ENCODE results near the gene INPP5A. TPM values are rescaled to one million over a fixed set of nuclear protein-coding genes. Genes with fewer than 3 reads are reported as not detected.

INPP5A gene
- total and polyA plus RNA-seq, 2 of the 13 experiments (the other 11 are each of a cell fraction or from before 2014, with no cell fraction given), result 17.5 to 37.9 TPM

DNA sequence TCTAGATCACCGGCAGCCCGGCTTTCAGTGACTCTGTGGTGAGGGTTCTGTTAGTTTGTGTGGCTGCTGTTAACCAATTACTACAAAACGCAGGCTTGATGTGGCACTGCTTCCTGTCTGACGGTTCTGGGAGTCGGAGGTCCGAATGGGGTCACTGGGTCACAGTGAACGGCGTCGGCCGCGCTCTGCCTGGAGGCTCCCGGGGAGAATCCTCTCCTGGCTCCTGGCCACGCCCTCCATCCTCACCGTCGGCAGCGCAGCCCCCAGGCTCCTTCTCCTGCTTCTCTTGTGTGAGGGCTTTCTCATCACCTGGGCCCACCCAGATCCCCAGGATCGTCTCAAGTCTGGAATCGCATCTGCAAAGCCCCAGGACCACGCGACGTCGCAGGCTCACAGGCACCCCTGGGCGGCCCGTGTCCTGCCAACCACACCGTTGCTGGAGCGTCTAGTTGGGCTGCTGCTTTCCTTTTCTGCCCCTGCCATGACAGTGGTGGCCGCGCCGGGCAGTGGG lies 280.2 kb downstream of the INPP5A start (continued):
- TF ChIP-seq, protein P1, sequence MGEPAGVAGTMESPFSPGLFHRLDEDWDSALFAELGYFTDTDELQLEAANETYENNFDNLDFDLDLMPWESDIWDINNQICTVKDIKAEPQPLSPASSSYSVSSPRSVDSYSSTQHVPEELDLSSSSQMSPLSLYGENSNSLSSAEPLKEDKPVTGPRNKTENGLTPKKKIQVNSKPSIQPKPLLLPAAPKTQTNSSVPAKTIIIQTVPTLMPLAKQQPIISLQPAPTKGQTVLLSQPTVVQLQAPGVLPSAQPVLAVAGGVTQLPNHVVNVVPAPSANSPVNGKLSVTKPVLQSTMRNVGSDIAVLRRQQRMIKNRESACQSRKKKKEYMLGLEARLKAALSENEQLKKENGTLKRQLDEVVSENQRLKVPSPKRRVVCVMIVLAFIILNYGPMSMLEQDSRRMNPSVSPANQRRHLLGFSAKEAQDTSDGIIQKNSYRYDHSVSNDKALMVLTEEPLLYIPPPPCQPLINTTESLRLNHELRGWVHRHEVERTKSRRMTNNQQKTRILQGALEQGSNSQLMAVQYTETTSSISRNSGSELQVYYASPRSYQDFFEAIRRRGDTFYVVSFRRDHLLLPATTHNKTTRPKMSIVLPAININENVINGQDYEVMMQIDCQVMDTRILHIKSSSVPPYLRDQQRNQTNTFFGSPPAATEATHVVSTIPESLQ (CRISPR knock-in tag; conservative IDR thresholded peaks at IDR 0.05), result no peak
- no peak for TF ChIP-seq ZNF124 (CRISPR knock-in tag; IDR thresholded peaks at IDR 0.05)
- no peak for TF ChIP-seq SRSF4 (IDR thresholded peaks at IDR 0.05; ENCODE audit: low read depth, low read length, poor library complexity, severe bottlenecking)
- no peak for TF ChIP-seq ZNF879 (CRISPR knock-in tag; IDR thresholded peaks at IDR 0.05)
- no peak for TF ChIP-seq ZNF432 (CRISPR knock-in tag; IDR thresholded peaks at IDR 0.05; ENCODE audit: borderline replicate concordance)
- TF ChIP-seq BRCA1 (CRISPR knock-in tag; IDR thresholded peaks at IDR 0.05), result no peak
- no peak for TF ChIP-seq FOSL1 (CRISPR knock-in tag; IDR thresholded peaks at IDR 0.05; ENCODE audit: borderline replicate concordance)
- no peak for TF ChIP-seq ARID3A (IDR thresholded peaks at IDR 0.05; ENCODE audit: low read depth, low read length)
- TF ChIP-seq ZFAT (CRISPR knock-in tag; conservative IDR thresholded peaks at IDR 0.05), result no peak

GRCh38 chr10:132820056-132820455 lies 282.5 kb downstream of the INPP5A start:
- no TSS peak for BruUV-seq (replicated peaks)
- Histone ChIP-seq H3K27me3 (ENCODE audit: control insufficient read depth in 1 of 2, insufficient read depth in 2 of 2, low read length in 2 of 2) (peaks cover 2 to 28% of the 10 kb centered on the region in 2 experiments; a peak in 4 of 5 replicates), H3K79me2 (ENCODE audit: insufficient read depth, low read length) (no peaks in the 10 kb centered on the region), H4K20me1 (ENCODE audit: insufficient read depth, low read length) (no peaks in the 10 kb centered on the region), H3K36me3 (replicated peaks in 1 of 2; ENCODE audit: control insufficient read depth in 1 of 2, insufficient read depth in 2 of 2, low read length in 2 of 2) (no peaks in the 10 kb centered on the region), H3K4me3 (replicated peaks in 1 of 3; ENCODE audit: insufficient read depth in 1 of 3, low read depth in 2 of 3, low read length in 3 of 3) (no peak overlapping the region), H3K9me3 (ENCODE audit: low read length) (peaks cover 20% of the 10 kb centered on the region), H3K27ac (ENCODE audit: extremely low read length, insufficient read depth, low read length) (no peak overlapping the region), H3K4me2 (ENCODE audit: low read depth, low read length) (no peak overlapping the region), H3K4me1 (ENCODE audit: insufficient read depth, low read length) (no peaks in the 10 kb centered on the region), H2AFZ (ENCODE audit: low read length) (no peak overlapping the region), H3K9ac (ENCODE audit: insufficient read depth, low read depth, low read length) (no peak overlapping the region)
- ATAC-seq, result no peak
- intact Hi-C loops (cut with micrococcal nuclease; ENCODE audit: unreplicated experiment) (no loop called here), in situ Hi-C loops (cut with HindIII; ENCODE audit: extremely low pct_ligation_motif_present, low pct_unique_long_range_greater_than_20kb) (no loop called here)
- 71% methylated on average over 13 of the region's 13 CpGs for WGBS (ENCODE audit: low lambda C conversion rate)
- ChIA-PET POLR2A (no interaction called here), CTCF (ENCODE audit: low intra/inter-chr PET ratio, low total read pairs) (no interaction called here)
- no peak for DNase-seq (ENCODE audit: low spot score)
- no peak for FAIRE-seq
- TF ChIP-seq ZNF484 (CRISPR knock-in tag; IDR thresholded peaks at IDR 0.05; ENCODE audit: borderline replicate concordance, low read depth), result no peak
- TF ChIP-seq HNRNPUL1 (IDR thresholded peaks at IDR 0.05; ENCODE audit: low read depth, low read length), result no peak
- TF ChIP-seq TAF1 (CRISPR knock-in tag; IDR thresholded peaks at IDR 0.05), result no peak
- no peak for TF ChIP-seq MXI1 (IDR thresholded peaks at IDR 0.05; ENCODE audit: borderline replicate concordance, low read depth, low read length)
- TF ChIP-seq TBL1XR1 (IDR thresholded peaks at IDR 0.05; ENCODE audit: borderline replicate concordance, low read length, partially characterized antibody), result no peak
- TF ChIP-seq POLR2G (IDR thresholded peaks at IDR 0.05; ENCODE audit: low read depth, low read length), result no peak
- TF ChIP-seq, protein P2, sequence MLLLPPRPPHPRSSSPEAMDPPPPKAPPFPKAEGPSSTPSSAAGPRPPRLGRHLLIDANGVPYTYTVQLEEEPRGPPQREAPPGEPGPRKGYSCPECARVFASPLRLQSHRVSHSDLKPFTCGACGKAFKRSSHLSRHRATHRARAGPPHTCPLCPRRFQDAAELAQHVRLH (CRISPR knock-in tag; IDR thresholded peaks at IDR 0.05; ENCODE audit: borderline replicate concordance, low read depth), result no peak
- no peak for TF ChIP-seq ZBTB38 (CRISPR knock-in tag; IDR thresholded peaks at IDR 0.05)
- no peak for TF ChIP-seq SOX13 (IDR thresholded peaks at IDR 0.05)
- no peak for TF ChIP-seq SOX13 (CRISPR knock-in tag; conservative IDR thresholded peaks at IDR 0.05 in 1 of 2, IDR thresholded peaks at IDR 0.05 in 1 of 2)
- TF ChIP-seq MED8 (CRISPR knock-in tag; IDR thresholded peaks at IDR 0.05; ENCODE audit: insufficient replicate concordance), result no peak
- no peak for TF ChIP-seq FOXK2 (IDR thresholded peaks at IDR 0.05)
- no peak for TF ChIP-seq NFYC (CRISPR knock-in tag; IDR thresholded peaks at IDR 0.05)

All from HepG2 (cell line).